Astrocyte of the spinal cord (primary cell): ENCODE results near the gene PLVAP.

Experiments
- DNase-seq: peaks from one replicate; pipeline ENCODE4 v3.0.0; 2011; ENCODE audit warnings: low read depth, low spot score
- H3K4me3 ChIP-seq: 2 replicates; pipeline ENCODE4 v1.5.1; 2011; ENCODE audit warnings: low read depth, mild to moderate bottlenecking, low read length, moderate library complexity
- CTCF ChIP-seq: IDR thresholded peaks from 2 replicates; pipeline ENCODE4 v1.5.1; 2012; ENCODE audit warnings: low read depth, mild to moderate bottlenecking, low read length, inconsistent platforms
- in situ Hi-C: cut with HindIII; loops from 2 replicates; pipeline ENCODE4 v1.10.0; 2017; ENCODE audit warnings: low sequenced_read_pairs

The PLVAP gene

GRCh38 chr19:17390665-17391370, 13.7 kb upstream of the PLVAP start:
- H3K4me3 ChIP-seq = peak overlapping the region; percentile 59
- TF ChIP-seq CTCF = peak; percentile 72
- in situ Hi-C loops = no loop called here
- peak; percentile 91 for DNase-seq

- in situ Hi-C loops = no loop called here
- TF ChIP-seq CTCF = peak; percentile 14
- DNase-seq = no peak
- H3K4me3 ChIP-seq = peak overlapping the region; percentile 59
Observed at GRCh38 chr19:17389957-17390664, 13.0 kb upstream of the PLVAP start.

GRCh38 chr19:17389288-17389687, 12.1 kb upstream of the PLVAP start:
- no peak for TF ChIP-seq CTCF
- H3K4me3 ChIP-seq = no peak overlapping the region
- DNase-seq = no peak
- in situ Hi-C loops = no loop called here

GRCh38 chr19:17385878-17386611, 8.9 kb upstream of the PLVAP start:
- TF ChIP-seq CTCF = peak; percentile 95

GRCh38 chr19:17380426-17381138, 3.4 kb upstream of the PLVAP start:
- no peak overlapping the region for H3K4me3 ChIP-seq
- no peak for DNase-seq
- TF ChIP-seq CTCF = no peak
- in situ Hi-C loops = no loop called here

More at GRCh38 chr19:17385878-17386611, 8.9 kb upstream of the PLVAP start:
- no peak overlapping the region for H3K4me3 ChIP-seq
- peak; percentile 54 for DNase-seq
- in situ Hi-C loops = no loop called here

- no peak overlapping the region for H3K4me3 ChIP-seq
- no peak for TF ChIP-seq CTCF
- in situ Hi-C loops = no loop called here
- no peak for DNase-seq
Observed at GRCh38 chr19:17379221-17379631, 2.1 kb upstream of the PLVAP start.
